RPMI7951 (cell line): Measurements from ENCODE around the gene SUN1. TPM values are rescaled to one million over a fixed set of nuclear protein-coding genes. Genes with fewer than 3 reads are reported as not detected.

Experiments
- DNase-seq: peaks from one replicate; pipeline ENCODE4 v3.0.0-alpha.2; 2012; ENCODE audit warnings: low read depth
- total RNA-seq: library from RNA; depleted of rRNA; stranded (reverse); fragments of >200 nt; shearing (Covaris generic); gene quantifications from 2 replicates; pipeline ENCODE4 v1.2.3, GENCODE V29; 2014

Gene SUN1
- total RNA-seq, 1 experiment from 2014 or later, result 67.6 TPM

- no peak for DNase-seq
Observed at GRCh38 chr7:805261-805660, 27.0 kb upstream of the SUN1 start.

- peak; percentile 28 for DNase-seq
Observed at GRCh38 chr7:815284-816216, 16.7 kb upstream of the SUN1 start.

- DNase-seq, result peak; percentile 98
Observed at GRCh38 chr7:816300-816750, 16.0 kb upstream of the SUN1 start.

- peak; percentile 51 for DNase-seq
Observed at GRCh38 chr7:816751-817671, 15.3 kb upstream of the SUN1 start.

GRCh38 chr7:818031-818699, 14.1 kb upstream of the SUN1 start:
- peak; percentile 87 for DNase-seq

- DNase-seq, result no peak
Observed at GRCh38 chr7:820341-820740, 11.9 kb upstream of the SUN1 start.

GRCh38 chr7:821688-822087, 10.6 kb upstream of the SUN1 start:
- DNase-seq, result no peak

- no peak for DNase-seq
Observed at GRCh38 chr7:822692-823276, 9.5 kb upstream of the SUN1 start.

- no peak for DNase-seq
Observed at GRCh38 chr7:823649-824048, 8.6 kb upstream of the SUN1 start.

- no peak for DNase-seq
Observed at GRCh38 chr7:824081-824480, 8.2 kb upstream of the SUN1 start.

GRCh38 chr7:824664-825063, 7.6 kb upstream of the SUN1 start:
- no peak for DNase-seq

- no peak for DNase-seq
Observed at GRCh38 chr7:825386-825785, 6.9 kb upstream of the SUN1 start.

GRCh38 chr7:826230-826917, 5.9 kb upstream of the SUN1 start:
- DNase-seq, result no peak

GRCh38 chr7:828793-829561, 3.3 kb upstream of the SUN1 start:
- DNase-seq, result no peak

- no peak for DNase-seq
Observed at GRCh38 chr7:830069-830468, 2.2 kb upstream of the SUN1 start.

GRCh38 chr7:831596-832166, 595 bp upstream of the SUN1 start:
- DNase-seq, result peak; percentile 94

GRCh38 chr7:832968-833424, 720 bp downstream of the SUN1 start:
- DNase-seq, result no peak

GRCh38 chr7:833601-834258, 1.5 kb downstream of the SUN1 start:
- no peak for DNase-seq

GRCh38 chr7:834277-834676, 2.0 kb downstream of the SUN1 start:
- no peak for DNase-seq
